Measurements from ENCODE around the gene RFLNA.

DNA sequence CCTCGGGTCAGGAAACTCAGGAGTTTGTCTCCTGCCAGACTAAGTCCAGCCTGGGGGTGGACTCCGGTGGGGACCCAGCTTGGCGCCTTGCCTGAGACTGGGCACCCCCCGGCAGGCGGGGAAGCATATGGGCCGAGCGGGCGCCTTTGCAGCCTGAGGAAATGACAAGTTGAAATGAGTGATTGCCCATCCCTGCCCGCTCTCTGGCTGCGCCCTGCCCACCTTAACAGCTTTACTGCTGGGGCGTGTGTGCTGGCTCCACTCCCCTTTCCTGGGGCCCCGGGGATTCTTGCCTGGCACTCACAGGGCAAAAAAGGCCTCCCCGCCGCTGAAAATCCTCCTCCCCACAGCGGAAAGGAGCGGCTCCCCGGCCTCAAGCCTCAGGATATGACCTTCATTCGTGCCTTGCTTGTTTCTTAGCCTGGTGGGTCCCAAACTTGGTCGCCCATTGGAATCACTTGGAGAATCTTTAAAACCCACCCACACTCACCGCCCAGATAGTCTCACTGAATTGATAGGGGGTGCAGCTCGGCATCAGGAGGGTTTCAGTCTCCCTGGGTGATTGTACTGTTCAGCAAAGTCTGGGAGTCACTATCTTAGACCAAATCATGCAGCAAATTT, 1.5 kb downstream of the RFLNA start:
- TF ChIP-seq CTCF (IDR thresholded peaks at IDR 0.05 in 4 of 5, conservative IDR thresholded peaks at IDR 0.05 in 1 of 5) (no peak), POLR2A (IDR thresholded peaks at IDR 0.05) (no peak)
